ENCODE results near the gene PHKB.
"Not testable (repeated sequence)": the region's sequence is repeated elsewhere in the genome, so short reads cannot be mapped to it uniquely, and the experiment has no call there.

Gene PHKB

DNA sequence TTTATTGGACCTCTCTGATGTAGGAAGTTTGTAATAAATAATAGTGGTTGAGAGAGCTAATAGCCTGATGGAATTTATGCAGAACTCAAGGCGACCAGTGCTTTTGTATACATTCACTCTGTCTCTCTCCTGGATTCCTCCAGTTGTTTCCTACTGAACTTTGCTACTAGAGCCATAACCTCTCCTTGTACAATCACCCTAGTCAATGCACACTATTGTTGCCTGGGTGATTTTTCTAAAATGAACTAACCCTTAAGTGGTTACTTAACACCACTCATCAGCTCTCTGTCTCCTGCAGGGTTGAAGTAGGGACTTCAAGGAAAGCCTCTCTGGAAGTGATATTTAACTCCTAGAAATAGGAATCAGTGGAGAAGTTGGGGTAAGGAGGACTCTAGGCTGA lies 9.7 kb downstream of the PHKB start:
- no peak for DNase-seq

DNA sequence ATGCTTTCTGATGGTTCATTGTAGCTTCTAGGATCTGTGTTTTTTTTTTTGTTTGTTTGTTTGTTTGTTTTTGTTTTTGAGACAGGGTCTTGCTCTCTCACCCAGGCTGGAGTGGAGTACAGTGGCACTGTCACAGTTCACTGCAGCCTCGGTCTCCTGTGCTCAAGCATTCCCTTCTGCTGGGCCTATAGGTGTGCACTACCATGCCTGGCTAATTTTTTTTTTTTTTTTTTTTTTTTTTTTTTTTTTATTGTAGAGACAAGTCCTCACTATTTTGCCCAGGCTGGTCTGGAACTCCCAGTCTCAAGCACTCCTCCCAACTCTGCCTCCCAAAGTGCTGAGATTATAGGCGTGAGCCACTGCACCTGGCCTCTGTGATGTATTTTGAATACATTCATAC lies 11.9 kb downstream of the PHKB start:
- not testable (repeated sequence) for DNase-seq

DNA sequence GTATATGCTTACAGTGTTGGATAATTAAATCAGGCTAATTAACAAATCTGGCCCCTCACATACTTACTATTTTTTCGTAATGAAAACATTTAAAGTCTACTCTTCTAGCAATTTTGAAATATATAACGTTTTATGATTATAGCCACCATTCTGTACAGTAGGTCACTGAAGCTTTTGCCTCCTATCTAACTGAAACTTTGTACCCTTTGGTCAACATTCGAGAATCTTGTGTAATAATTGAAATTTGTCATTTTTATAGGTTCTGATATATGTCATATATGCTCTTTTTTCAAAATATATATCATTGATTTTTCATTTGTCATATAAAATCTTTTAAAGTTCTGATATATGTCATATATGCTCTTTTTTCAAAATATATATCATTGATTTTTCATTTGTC lies 12.7 kb downstream of the PHKB start:
- DNase-seq = no peak

DNA sequence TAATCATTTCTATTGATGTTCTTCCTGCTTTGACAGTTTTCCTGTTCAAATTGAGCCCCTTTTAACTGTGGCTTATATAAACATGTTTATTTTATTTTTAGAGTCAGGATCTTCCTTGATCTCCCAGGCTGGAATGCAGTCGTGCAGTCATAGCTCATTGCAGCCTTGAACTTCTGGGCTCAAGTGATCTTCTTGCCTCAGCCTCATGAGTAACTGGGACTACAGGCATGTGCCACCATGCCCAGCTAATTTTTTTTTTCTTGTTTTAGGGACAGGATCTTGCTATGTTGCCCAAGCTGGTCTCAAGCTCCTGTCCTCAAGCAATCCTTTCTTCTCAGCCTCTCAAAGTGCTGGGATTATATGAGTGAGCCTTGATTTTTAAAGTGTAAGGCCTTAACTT lies 14.7 kb downstream of the PHKB start:
- DNase-seq = no peak

DNA sequence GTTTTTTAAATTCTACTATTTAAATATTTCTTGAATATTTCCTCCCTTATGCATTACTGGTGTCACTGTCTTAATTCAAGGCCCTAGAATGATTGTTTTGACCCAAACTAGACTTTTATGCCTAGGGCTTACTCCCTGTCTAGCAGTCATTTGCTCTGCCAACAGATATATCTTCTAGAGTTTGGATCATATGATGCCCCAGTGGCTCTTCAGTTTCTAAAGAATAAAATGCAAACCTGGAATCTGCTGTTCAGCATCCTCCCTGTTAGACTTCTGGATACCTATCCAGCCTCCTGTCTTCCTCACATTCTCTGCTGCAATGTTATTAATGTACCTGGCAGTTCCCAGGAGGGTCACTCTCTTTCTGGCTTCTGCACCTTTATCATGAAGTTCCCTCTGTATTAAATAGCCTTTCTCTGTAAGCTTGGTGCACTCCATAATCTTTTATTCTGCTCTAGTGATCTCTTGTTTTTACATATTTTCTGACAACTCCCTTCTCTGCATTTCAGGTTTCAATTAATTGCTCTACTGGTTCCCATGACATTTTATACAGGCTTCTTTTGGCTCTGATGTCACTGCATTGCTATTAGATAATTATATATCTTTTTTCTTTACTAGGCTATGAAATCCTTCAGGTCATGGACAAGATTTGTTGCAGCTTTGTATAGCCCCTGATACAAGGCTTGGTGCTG lies 15.7 kb downstream of the PHKB start:
- no peak for DNase-seq

DNA sequence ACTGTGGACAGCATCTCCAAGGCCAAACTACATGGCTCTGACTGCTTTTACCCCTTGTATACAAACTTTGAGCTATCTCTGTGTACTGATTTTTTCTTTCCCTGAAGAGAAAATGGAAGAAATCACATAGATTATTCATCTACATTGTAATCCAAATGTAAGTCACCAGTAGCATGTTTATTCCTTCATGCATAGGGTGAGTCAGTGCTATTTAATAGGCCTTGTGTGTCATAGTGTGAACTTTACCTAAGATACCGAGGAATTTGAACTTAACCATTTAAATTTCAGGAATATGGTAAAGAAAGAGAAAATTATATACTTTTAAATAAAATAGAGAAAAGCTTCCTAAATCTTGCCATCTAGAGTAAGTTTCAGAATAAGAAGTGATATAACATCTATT lies 16.5 kb downstream of the PHKB start:
- DNase-seq = no peak

DNA sequence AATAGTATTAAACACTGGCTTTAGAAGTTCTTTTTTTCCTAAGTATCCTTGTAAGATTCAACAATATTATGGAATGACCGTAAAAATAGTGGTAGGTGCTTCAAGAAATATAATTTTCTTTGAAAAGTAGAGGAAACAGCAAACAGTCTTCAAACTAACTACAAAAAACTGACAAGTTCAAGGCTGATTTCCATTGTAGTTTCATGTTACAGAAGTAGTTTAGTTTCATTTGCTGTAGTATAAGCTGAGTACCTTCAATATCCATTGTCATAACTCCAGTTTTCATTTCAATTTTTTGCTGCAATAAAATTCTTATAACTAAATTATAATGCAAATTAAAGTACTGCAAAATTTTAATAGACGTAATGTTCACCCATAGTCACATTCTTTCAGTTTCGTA lies 19.3 kb downstream of the PHKB start:
- DNase-seq = no peak

DNA sequence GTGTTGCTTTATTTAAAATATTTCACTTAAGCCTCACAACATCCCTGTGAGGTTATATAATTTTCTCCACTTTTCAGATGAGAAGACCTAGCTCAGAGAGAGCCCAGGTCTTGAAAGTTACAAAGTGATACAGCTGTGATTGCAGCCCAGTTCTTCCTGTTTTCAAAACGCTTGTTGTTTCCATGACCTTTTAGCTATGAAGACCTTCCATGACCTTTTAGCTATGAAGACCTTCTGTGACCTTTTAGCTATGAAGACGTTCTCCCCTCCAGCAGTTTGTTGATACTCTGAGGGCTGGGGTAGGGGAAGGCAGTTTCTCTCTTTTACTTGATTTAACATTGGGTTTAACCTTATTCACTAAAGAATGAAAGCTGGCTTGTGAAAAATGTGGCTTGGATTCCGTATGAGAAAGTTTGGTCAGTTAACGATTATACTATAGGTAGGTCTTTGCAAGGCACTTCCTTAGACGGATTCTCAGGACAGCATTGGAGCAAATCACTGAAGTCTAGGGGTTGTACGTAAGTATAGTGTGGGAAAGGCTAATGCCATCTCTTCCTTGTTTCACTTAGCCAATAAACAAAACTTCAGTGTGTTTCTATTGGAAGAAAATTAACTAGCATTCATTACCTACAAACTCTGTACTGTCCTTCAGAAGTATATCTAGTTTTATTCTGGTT lies 20.7 kb downstream of the PHKB start:
- no peak for DNase-seq

DNA sequence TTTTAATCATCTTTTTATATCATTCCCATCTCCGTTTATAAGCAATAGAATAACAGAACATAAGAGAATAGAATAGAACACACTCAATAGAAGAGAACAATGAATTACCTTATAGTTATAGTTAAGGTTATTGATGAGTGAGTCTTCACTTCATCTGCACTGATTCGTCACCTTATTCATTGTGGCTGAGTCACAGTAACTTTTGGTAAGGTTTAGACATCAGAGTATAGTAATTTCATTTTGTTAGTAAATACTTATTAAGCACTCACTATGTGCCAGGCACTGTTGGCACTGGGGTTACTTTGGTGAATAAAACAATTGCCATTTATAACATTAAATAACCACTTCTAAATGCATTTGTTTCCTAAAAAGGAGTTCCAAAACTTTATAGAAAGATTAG lies 22.5 kb downstream of the PHKB start:
- no peak for DNase-seq

DNA sequence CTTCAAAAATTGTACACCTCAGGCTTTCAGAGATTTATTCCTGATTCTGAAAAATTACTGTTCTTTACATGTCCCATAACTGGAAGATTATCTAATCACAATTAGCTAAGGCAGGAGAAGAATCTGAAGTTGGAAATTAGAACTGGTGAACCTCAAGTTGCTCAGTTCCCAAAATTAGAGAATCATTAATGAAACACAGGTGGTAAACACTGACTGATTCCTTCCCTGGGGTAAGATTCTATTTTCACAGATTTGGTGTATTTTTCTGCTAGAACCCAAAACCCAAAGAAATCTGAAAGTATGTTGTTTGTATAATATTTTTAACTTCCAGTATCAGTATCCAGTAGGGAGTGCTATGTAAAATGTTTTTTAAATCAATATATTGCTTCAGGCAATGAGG lies 25.7 kb downstream of the PHKB start:
- DNase-seq = no peak

DNA sequence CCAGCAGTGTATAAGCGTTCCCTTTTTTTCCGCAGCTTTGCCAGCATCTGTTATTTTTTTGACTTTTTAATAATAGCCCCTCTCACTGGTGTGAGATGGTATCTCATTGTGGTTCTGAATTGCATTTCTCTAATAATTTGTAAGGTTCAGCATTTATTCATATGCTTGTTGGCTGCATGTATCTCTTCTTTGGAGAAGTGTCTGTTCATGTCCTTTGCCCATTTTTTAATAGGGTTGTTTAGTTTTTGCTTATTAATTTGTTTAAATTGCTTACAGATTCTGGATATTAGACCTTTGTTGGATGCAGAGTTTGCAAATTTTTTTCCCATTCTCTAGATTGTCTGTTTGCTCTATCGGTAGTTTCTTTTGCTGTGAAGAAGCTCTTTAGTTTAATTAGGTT lies 26.9 kb downstream of the PHKB start:
- no peak for DNase-seq

DNA sequence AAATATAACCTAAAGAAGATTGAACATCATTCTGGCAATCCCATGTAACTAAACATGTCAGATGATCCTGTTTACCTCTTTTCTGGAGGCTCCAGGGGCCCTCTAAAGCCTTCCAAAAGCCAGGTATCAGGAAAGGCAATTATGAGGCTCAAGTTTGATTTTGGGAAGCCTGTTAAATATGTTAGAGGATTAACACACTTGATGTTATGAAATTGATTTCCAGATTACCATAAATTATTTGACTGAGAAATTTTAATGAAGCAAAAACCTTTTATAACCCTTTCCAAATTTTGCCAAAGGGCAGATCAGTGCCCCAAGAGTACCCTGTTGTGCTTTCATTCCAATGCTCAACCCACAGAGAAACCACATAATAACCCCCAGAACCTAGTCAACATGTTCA lies 29.3 kb downstream of the PHKB start:
- DNase-seq = no peak

DNA sequence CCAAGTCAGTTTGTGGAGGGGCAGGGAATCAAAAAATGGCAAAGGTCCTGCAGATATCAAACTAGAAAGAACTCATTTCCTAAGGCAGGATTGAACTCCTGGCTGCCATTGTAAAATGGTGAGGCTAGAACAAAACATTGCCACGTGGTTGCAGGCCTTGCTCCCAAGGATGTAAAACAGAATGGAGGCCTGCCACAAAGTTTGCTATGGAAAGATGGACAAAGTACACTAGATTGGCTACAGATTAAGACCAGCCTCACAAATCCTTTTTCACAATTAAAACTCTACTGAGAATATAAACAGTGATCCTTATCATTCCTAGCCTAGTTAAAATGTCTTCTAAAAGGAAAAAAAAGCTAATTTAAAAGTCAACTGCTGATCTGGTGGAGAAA lies 30.9 kb downstream of the PHKB start:
- DNase-seq = no peak

DNA sequence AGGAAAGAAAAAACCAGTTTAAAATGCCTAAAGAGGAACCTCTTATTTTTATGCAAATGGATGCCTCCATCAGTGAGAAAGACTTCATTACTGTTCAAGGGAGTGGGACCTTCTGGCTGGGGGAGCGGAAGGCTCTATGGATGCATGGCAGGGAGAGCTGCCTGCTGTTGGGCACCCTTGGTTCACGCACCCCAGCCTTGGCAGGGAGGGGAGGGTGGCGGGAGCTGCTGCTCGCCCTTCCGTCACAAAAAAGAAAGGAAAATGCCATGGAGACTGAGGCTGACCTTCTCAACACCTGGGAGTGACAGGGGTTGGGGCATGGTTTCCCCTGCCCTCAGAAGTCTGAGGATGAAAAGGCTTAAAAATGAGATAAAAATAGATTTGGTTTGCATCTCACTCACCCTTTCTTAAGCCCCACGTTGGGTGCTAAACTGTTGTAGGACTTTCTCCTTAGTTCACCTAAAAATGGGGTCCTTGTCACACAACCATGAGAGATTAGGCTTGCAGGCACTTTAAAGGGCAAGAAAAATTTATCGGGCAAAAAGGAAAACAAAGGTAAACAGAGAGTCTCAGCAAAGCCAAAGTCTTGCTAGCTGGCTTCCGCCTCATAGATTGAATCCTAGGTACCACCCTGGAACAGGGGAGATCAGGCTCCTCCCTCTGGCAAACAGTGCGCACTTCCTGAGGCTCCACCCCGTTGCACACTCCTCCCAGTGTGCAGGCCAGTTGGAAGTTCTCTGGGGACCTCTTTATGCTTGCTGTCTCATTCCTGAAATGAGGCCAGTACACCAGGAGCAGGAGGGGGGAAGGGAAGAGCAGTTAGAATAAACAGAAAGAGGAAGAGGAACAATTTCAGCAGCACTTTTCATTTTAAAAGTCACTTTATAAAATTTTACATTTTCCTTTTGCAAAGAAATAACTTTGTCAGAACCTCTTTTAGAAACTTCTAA lies 31.6 kb downstream of the PHKB start:
- DNase-seq = no peak

DNA sequence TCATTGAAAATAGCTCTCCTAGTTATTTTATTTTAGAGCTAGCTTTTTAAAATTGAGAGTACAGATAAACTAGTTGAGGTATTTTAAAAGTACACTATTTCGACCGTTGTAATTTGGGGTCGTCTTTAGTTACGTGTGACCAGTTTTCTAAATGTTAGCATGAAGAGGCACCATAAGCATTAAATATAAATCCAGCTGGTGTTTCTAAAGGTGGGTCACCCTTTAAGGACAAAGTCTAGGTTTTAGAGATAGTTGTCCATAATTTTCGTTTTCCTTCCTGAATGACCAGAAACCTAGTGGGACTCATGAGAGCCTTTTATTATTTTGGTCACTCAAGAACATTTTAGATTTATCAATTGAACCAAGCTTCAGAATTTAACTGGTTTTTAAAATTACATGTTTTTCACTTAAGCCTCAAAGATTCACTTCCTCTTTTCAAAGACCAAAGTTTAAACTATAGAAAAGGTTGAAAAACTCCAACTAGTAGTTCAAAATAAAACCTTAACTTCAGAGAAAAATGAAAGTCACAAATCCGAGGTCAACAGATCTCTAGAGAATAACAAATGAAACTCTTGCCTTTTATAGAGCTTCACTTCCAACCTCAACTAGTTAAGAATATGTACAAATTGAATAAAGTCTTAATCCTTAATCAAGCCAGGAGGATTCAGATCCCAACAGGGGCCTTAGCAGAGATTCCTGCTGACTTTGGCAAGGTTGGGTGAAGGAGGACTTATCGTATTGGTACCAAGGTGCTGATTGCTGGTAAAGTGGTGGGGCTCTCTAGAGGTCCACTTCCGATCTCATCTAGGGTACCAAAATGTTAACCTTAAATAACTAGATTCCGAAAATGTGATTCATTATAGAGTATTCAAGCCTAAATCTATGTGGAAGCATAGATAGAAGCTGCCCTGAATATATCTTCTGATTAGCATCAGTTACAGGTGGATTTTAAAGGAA lies 32.5 kb downstream of the PHKB start:
- no peak for DNase-seq

DNA sequence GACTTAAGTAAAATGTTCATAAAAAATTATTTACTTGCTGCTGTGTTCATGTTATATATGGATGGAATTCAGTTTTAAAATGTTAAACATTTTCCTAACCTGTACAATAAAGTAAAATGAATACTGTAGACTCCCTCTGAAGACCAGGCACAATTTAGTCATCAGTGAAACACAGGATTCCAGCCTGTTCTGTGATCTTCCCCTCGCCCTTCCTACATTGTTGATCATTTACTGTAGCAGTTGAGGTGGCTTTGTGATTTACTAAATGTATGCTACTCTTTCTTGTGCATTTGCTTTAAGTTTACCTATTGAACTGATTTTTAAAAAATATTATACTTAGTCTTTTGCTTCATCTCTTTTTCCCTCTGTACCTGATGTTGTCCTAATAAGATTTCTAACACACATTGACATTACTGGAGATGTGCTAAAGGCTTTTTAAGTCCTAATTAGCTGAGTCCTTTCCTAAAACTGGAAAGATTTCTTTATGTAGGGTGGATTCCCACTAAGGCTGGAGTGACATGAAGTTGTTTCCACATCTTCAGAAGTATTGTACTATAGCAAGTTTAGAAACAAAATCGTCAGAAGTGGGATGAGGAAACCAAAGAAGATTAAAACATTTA lies 38.1 kb downstream of the PHKB start:
- no peak for DNase-seq

DNA sequence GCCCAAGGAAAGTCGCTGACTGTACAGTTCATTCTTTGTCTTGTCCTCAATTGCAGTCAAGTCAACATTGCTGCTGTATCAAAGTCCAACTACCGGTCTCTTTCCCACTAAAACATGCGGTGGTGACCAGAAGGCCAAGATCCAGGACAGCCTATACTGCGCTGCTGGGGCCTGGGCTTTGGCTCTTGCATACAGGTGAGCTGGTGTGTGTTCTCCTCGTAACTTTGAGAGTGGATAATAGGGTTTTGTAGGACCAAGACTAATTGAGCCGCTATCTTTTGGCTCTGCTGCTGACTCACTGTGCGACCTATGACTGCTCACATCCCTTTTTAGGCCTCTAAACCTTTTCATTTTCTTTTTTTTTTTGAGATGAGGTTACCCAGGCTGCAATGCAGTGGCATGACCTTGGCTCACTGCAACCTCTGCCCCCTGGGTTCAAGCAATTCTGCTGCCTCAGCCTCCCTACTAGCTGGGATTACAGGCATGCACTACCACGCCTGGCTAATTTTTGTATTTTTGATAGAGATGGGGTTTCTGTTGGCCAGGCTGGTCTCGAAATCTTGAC lies 38.7 kb downstream of the PHKB start:
- DNase-seq = no peak

DNA sequence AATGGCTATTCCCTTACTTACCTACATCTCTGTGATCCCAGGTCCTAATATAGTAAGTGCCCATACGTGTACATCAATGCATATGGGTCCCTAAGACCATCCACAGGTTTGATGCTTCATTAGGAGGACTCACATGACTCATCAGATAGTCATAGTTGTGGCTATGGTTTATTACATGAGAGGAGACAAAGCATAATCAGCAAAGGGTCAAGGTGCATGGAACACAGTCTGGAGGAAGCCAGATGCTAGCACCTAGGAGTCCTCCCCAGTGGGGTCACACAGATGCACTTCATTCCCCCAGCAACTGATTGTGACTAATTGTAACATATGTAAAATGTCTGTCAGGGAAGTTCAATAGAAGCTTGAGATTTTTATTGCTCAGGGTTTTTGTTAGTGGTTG lies 42.8 kb downstream of the PHKB start:
- DNase-seq = no peak

DNA sequence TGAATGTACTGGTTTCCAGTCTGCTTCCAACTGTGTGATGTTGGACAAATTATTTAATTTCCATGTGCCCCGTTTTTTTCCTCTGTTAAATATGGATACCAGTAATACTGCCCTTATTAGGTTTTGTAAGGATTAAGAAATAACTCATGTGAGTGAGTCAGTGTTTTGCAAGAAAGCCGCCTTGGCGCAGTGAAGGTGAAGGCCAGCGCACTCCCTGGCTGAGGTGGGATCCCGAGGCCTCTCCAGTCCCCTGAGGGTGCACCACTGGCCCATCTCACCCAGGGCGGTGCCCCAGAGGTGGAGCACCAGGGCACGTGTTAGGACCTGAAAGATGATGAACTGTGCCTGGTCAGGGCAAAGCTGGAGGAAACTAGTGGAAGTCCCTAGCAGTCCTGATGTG lies 43.5 kb downstream of the PHKB start:
- DNase-seq = no peak

DNA sequence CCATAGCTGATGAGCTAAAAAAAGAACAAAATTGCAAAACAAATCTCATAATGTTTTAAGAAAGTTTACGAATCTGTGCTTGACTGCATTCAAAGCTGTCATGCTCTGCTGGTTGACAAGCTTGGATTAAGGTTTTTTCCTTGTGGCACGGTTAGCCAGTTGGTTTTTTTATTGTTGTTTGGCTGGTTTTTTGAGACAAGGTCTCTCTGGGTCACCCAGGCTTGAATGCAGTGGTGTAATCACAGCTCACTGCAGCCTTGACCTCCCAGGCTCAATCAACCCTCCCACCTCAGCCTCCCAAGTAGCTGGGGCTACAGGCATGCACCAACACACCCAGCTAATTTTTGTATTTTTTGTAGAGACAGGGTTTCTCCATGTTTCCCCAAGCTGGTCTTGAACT lies 45.7 kb downstream of the PHKB start:
- no peak for DNase-seq

DNA sequence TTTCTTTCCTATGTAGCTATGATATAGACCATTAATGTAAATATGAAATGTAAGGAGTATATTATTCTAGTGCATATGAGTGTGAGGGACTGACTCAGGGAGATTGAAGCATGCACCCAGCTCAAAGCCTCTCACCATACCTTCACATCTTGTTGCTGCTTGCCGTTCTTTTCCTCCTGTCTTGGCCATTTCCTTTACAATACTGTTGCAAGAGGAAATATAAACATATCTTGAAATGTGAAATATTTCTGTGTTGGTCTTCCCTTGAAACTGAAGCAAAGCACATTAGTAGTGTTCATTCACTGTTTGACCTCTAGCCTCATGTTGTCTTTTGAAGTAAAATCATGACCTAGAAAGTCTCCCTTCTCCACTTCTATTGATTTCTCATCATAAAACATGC lies 46.6 kb downstream of the PHKB start:
- DNase-seq = no peak

DNA sequence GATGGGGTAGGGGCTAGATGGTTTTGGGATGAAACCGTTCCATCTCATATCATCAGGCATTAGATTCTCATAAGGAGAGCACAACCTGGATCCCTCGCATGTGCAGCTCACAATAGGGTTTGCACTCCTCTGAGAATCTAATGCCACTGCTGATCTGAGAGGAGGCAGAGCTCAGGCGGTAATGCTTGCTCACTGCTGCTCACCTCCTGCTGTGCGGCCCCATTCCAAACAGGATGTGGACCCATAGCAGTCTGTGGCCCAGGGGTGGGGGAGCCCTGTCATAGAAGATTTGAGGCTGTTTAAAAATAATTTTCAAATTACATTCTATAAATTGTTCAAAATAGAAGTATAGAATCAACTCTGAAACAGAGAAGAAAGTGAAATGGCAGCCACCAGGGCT lies 50.8 kb downstream of the PHKB start:
- DNase-seq = no peak
